Measurements from ENCODE around the gene TP53AIP1.

Gene TP53AIP1

GRCh38 chr11:128894685-128895084 lies 48.0 kb downstream of the TP53AIP1 start:
- H3K4me3 ChIP-seq (replicated peaks; ENCODE audit: low read depth, low read length): no peak overlapping the region
- DNase-seq (ENCODE audit: extremely low read depth, low read depth): no peak
- no peak for TF ChIP-seq CTCF (IDR thresholded peaks at IDR 0.05; ENCODE audit: low read depth, low read length, missing control alignments)

- H3K4me3 ChIP-seq (replicated peaks; ENCODE audit: low read depth, low read length): no peak overlapping the region
- no peak for TF ChIP-seq CTCF (IDR thresholded peaks at IDR 0.05; ENCODE audit: low read depth, low read length, missing control alignments)
- DNase-seq (ENCODE audit: extremely low read depth, low read depth): no peak
These were observed 48.4 kb downstream of the TP53AIP1 start for GRCh38 chr11:128894286-128894681.

GRCh38 chr11:128893578-128894285 lies 48.9 kb downstream of the TP53AIP1 start:
- no peak overlapping the region for H3K4me3 ChIP-seq (replicated peaks; ENCODE audit: low read depth, low read length)
- DNase-seq (ENCODE audit: extremely low read depth, low read depth): no peak
- TF ChIP-seq CTCF (IDR thresholded peaks at IDR 0.05; ENCODE audit: low read depth, low read length, missing control alignments): no peak

GRCh38 chr11:128892866-128893565 lies 49.7 kb downstream of the TP53AIP1 start:
- TF ChIP-seq CTCF (IDR thresholded peaks at IDR 0.05; ENCODE audit: low read depth, low read length, missing control alignments): no peak
- no peak overlapping the region for H3K4me3 ChIP-seq (replicated peaks; ENCODE audit: low read depth, low read length)
- DNase-seq (ENCODE audit: extremely low read depth, low read depth): no peak

- TF ChIP-seq CTCF (IDR thresholded peaks at IDR 0.05; ENCODE audit: low read depth, low read length, missing control alignments): no peak
- no peak overlapping the region for H3K4me3 ChIP-seq (replicated peaks; ENCODE audit: low read depth, low read length)
- no peak for DNase-seq (ENCODE audit: extremely low read depth, low read depth)
These were observed 50.7 kb downstream of the TP53AIP1 start for GRCh38 chr11:128891913-128892398.

GRCh38 chr11:128890543-128891368 lies 51.9 kb downstream of the TP53AIP1 start, which contains the start of gene KCNJ5:
Gene KCNJ5, plus strand, starts transcription at chr11:128891356. Its CDS starts 19,918 bp downstream, at chr11:128911274.
- DNase-seq (ENCODE audit: extremely low read depth, low read depth): no peak
- H3K4me3 ChIP-seq (replicated peaks; ENCODE audit: low read depth, low read length): peak within 1 kb of the TSS; percentile 41
- no peak for TF ChIP-seq CTCF (IDR thresholded peaks at IDR 0.05; ENCODE audit: low read depth, low read length, missing control alignments)

Data from HFF-Myc (cell line).